ENCODE data around the gene LAMA4.

DNA sequence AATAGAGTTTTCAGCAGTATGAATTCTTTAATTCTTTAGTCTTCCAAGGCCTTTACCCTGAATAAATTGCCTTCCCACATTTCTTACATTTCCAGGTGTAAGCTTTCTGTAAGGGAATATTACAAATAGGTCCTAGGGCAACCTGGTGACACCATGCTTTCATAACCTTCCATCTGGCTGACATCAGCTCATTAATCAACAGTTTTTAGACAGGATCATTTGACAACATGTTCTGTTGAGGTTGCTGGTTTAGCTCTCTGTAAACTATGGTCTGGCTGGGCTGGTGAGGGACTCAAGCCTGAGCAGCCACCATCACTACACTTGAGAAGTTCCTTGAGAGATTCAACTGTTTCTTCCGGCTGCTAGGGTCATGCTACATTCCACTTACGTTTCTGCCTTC, 147.8 kb downstream of the LAMA4 start:
- TF ChIP-seq, protein P1, sequence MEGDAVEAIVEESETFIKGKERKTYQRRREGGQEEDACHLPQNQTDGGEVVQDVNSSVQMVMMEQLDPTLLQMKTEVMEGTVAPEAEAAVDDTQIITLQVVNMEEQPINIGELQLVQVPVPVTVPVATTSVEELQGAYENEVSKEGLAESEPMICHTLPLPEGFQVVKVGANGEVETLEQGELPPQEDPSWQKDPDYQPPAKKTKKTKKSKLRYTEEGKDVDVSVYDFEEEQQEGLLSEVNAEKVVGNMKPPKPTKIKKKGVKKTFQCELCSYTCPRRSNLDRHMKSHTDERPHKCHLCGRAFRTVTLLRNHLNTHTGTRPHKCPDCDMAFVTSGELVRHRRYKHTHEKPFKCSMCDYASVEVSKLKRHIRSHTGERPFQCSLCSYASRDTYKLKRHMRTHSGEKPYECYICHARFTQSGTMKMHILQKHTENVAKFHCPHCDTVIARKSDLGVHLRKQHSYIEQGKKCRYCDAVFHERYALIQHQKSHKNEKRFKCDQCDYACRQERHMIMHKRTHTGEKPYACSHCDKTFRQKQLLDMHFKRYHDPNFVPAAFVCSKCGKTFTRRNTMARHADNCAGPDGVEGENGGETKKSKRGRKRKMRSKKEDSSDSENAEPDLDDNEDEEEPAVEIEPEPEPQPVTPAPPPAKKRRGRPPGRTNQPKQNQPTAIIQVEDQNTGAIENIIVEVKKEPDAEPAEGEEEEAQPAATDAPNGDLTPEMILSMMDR (IDR thresholded peaks at IDR 0.05; ENCODE audit: low read depth, low read length, missing input control) = no peak
- TF ChIP-seq GABPA (IDR thresholded peaks at IDR 0.05 in 1 of 2, conservative IDR thresholded peaks at IDR 0.05 in 1 of 2) (no peak), YY1 (IDR thresholded peaks at IDR 0.05) (no peak), JUND (IDR thresholded peaks at IDR 0.05) (no peak)

All from liver (tissue), 3 donors.